ENCODE measurements around the gene KRT85.

- TF ChIP-seq CTCF (IDR thresholded peaks at IDR 0.05) (no peak), POLR2A (IDR thresholded peaks at IDR 0.05; ENCODE audit: low read length) (no peak), JUNB (IDR thresholded peaks at IDR 0.05) (no peak), REST (IDR thresholded peaks at IDR 0.05) (no peak), MAZ (IDR thresholded peaks at IDR 0.05; ENCODE audit: borderline replicate concordance, low read depth, low read length) (no peak), KDM1A (IDR thresholded peaks at IDR 0.05; ENCODE audit: low read depth) (no peak), GATA3 (IDR thresholded peaks at IDR 0.05; ENCODE audit: borderline replicate concordance) (no peak), RFX5 (IDR thresholded peaks at IDR 0.05) (no peak), EP300 (IDR thresholded peaks at IDR 0.05) (no peak), EHMT2 (IDR thresholded peaks at IDR 0.05; ENCODE audit: low read depth) (no peak), CHD4 (IDR thresholded peaks at IDR 0.05; ENCODE audit: borderline replicate concordance) (no peak)
Observed at GRCh38 chr12:52369211-52369610, 1.9 kb upstream of the KRT85 start.
